ENCODE data around the gene FAAP20. TPM values are rescaled to one million over a fixed set of nuclear protein-coding genes. Genes with fewer than 3 reads are reported as not detected.

Gene FAAP20
- polyA plus RNA-seq, 2 of the 4 experiments (the other 2 are of a cell fraction), result 5.1 to 26.0 TPM

DNA sequence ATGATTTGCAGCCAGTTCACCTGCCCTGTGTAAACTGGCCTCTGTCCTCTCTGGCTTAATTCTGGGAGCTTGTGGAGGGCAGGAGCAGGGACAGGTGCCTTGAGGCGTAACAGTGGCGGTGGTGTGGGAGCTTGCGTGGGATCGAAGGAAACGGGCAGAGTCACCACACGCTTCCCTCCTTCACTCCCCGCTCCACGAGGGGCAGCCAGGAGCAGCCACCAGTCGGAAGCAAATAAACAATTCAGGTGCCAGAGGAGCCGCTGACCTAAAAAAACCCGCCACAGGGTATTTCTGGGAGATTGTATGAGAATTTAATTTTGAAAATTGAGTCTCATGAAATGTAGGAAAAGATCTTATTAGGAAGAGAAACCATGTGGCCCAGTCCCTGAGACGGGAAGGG, 26.0 kb downstream of the FAAP20 start:
- POLR2A ChIA-PET, result no interaction called here
- FAIRE-seq (no peak), ATAC-seq (no peak), DNase-seq (ENCODE audit: low read depth in 1 of 2, low spot score in 1 of 2) (no peak)
- TF ChIP-seq FOSB (CRISPR knock-in tag; IDR thresholded peaks at IDR 0.05) (no peak), PHF8 (IDR thresholded peaks at IDR 0.05; ENCODE audit: borderline replicate concordance, low read depth) (no peak), FOXS1 (CRISPR knock-in tag; IDR thresholded peaks at IDR 0.05) (no peak), JUNB (IDR thresholded peaks at IDR 0.05) (no peak), HEYL (CRISPR knock-in tag; IDR thresholded peaks at IDR 0.05) (no peak), RARB (CRISPR knock-in tag; IDR thresholded peaks at IDR 0.05) (no peak), SREBF2 (IDR thresholded peaks at IDR 0.05) (no peak), ZNF302 (CRISPR knock-in tag; IDR thresholded peaks at IDR 0.05) (no peak), MAZ (IDR thresholded peaks at IDR 0.05; ENCODE audit: borderline replicate concordance, low read depth, low read length) (no peak), NPAS2 (CRISPR knock-in tag; IDR thresholded peaks at IDR 0.05; ENCODE audit: borderline replicate concordance) (no peak), SMC3 (IDR thresholded peaks at IDR 0.05) (no peak), MAFK (IDR thresholded peaks at IDR 0.05; ENCODE audit: partially characterized antibody) (no peak), ZC3H11A (IDR thresholded peaks at IDR 0.05) (no peak), TP53 (CRISPR knock-in tag; IDR thresholded peaks at IDR 0.05) (no peak)
- TF ChIP-seq, protein P1, sequence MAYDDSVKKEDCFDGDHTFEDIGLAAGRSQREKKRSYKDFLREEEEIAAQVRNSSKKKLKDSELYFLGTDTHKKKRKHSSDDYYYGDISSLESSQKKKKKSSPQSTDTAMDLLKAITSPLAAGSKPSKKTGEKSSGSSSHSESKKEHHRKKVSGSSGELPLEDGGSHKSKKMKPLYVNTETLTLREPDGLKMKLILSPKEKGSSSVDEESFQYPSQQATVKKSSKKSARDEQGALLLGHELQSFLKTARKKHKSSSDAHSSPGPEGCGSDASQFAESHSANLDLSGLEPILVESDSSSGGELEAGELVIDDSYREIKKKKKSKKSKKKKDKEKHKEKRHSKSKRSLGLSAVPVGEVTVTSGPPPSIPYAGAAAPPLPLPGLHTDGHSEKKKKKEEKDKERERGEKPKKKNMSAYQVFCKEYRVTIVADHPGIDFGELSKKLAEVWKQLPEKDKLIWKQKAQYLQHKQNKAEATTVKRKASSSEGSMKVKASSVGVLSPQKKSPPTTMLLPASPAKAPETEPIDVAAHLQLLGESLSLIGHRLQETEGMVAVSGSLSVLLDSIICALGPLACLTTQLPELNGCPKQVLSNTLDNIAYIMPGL (CRISPR knock-in tag; IDR thresholded peaks at IDR 0.05; ENCODE audit: borderline replicate concordance), result no peak
- TF ChIP-seq, protein P2, sequence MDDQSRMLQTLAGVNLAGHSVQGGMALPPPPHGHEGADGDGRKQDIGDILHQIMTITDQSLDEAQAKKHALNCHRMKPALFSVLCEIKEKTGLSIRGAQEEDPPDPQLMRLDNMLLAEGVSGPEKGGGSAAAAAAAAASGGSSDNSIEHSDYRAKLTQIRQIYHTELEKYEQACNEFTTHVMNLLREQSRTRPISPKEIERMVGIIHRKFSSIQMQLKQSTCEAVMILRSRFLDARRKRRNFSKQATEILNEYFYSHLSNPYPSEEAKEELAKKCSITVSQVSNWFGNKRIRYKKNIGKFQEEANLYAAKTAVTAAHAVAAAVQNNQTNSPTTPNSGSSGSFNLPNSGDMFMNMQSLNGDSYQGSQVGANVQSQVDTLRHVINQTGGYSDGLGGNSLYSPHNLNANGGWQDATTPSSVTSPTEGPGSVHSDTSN (IDR thresholded peaks at IDR 0.05), result no peak
- TF ChIP-seq, protein P3, sequence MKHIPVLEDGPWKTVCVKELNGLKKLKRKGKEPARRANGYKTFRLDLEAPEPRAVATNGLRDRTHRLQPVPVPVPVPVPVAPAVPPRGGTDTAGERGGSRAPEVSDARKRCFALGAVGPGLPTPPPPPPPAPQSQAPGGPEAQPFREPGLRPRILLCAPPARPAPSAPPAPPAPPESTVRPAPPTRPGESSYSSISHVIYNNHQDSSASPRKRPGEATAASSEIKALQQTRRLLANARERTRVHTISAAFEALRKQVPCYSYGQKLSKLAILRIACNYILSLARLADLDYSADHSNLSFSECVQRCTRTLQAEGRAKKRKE (CRISPR knock-in tag; IDR thresholded peaks at IDR 0.05; ENCODE audit: low read depth), result no peak
- TF ChIP-seq, protein P4, sequence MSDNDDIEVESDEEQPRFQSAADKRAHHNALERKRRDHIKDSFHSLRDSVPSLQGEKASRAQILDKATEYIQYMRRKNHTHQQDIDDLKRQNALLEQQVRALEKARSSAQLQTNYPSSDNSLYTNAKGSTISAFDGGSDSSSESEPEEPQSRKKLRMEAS (IDR thresholded peaks at IDR 0.05), result no peak
- CTCF ChIA-PET, result interaction anchor here (1.1 to 1.3 kb wide), 2 partner anchors 20 to 29 kb away, joined by 3 read pairs; no protein-coding TSS in a partner anchor
- H3K9me3 ChIP-seq, result no peaks in the 10 kb centered on the region
- H3K4me3 ChIP-seq, result no peak overlapping the region
- H3K4me2 ChIP-seq, result no peak overlapping the region
- no peak overlapping the region for H3K27ac ChIP-seq
- WGBS (ENCODE audit: missing lambda C conversion rate), result 91% methylated on average over 12 of the region's 12 CpGs
- no peaks in the 10 kb centered on the region for H3K4me1 ChIP-seq

DNA sequence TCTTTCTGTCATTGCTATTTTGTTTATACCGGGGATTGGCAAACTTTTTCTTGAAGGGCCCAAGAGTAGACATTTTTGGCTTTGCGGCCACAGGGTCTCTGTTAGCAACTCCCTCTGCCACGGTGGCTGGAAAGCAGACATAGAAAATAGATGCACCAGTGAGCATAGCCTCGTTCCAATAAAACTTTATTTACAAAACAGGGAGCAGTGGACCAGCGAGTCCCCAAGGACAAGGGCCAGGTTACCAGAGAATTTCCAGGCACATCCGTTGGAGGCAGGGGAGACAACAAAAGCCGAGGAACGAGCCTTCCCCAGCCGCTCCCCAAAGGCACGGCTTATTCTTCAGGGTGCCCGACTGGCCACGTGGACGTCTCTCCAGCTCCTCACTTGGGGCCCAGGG, 26.5 kb downstream of the FAAP20 start:
- ChIA-PET CTCF (interaction anchor here (1.1 to 1.3 kb wide), 2 partner anchors 20 to 28 kb away, joined by 3 read pairs; no protein-coding TSS in a partner anchor), POLR2A (no interaction called here)
- Histone ChIP-seq H3K9me3 (no peaks in the 10 kb centered on the region), H3K27ac (no peak overlapping the region), H3K4me1 (no peaks in the 10 kb centered on the region), H3K4me2 (no peak overlapping the region), H3K4me3 (no peak overlapping the region)
- no peak for TF ChIP-seq HDAC2 (IDR thresholded peaks at IDR 0.05)
- no peak for TF ChIP-seq FOSL2 (IDR thresholded peaks at IDR 0.05)
- TF ChIP-seq FOSL2 (CRISPR knock-in tag; IDR thresholded peaks at IDR 0.05), result no peak
- TF ChIP-seq, protein P5, sequence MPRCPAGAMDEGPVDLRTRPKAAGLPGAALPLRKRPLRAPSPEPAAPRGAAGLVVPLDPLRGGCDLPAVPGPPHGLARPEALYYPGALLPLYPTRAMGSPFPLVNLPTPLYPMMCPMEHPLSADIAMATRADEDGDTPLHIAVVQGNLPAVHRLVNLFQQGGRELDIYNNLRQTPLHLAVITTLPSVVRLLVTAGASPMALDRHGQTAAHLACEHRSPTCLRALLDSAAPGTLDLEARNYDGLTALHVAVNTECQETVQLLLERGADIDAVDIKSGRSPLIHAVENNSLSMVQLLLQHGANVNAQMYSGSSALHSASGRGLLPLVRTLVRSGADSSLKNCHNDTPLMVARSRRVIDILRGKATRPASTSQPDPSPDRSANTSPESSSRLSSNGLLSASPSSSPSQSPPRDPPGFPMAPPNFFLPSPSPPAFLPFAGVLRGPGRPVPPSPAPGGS (IDR thresholded peaks at IDR 0.05), result no peak
- no peak for TF ChIP-seq MYC (IDR thresholded peaks at IDR 0.05; ENCODE audit: borderline replicate concordance, low read length)
- TF ChIP-seq NR3C1 (IDR thresholded peaks at IDR 0.05), result no peak
- TF ChIP-seq, protein P6, sequence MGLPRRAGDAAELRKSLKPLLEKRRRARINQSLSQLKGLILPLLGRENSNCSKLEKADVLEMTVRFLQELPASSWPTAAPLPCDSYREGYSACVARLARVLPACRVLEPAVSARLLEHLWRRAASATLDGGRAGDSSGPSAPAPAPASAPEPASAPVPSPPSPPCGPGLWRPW (IDR thresholded peaks at IDR 0.05), result no peak
- no peak for TF ChIP-seq ZC3H11A (IDR thresholded peaks at IDR 0.05)
- TF ChIP-seq SREBF2 (IDR thresholded peaks at IDR 0.05), result no peak
- no peak for TF ChIP-seq EP300 (IDR thresholded peaks at IDR 0.05)
- TF ChIP-seq RARB (CRISPR knock-in tag; IDR thresholded peaks at IDR 0.05), result no peak
- no peak for TF ChIP-seq EHF (CRISPR knock-in tag; IDR thresholded peaks at IDR 0.05)
- no peak for TF ChIP-seq SMC3 (IDR thresholded peaks at IDR 0.05)
- TF ChIP-seq, protein P2 (IDR thresholded peaks at IDR 0.05), result no peak
- no peak for TF ChIP-seq KDM1A (IDR thresholded peaks at IDR 0.05; ENCODE audit: low read depth)
- no peak for TF ChIP-seq MAZ (IDR thresholded peaks at IDR 0.05; ENCODE audit: borderline replicate concordance, low read depth, low read length)
- no peak for TF ChIP-seq CHD2 (IDR thresholded peaks at IDR 0.05; ENCODE audit: low read length, partially characterized antibody)
- TF ChIP-seq ESRRA (IDR thresholded peaks at IDR 0.05; ENCODE audit: borderline replicate concordance, low read length), result no peak
- no peak for TF ChIP-seq BHLHE40 (IDR thresholded peaks at IDR 0.05; ENCODE audit: low read depth, low read length)
- FAIRE-seq (no peak), DNase-seq (ENCODE audit: low read depth in 1 of 2, low spot score in 1 of 2) (no peak), ATAC-seq (no peak)
- 80% methylated on average over 11 of the region's 13 CpGs for WGBS (ENCODE audit: missing lambda C conversion rate)
